ENCODE results near the gene LRRIQ3.
"Not testable (repeated sequence)": the region's sequence is repeated elsewhere in the genome, so short reads cannot be mapped to it uniquely, and the experiment has no call there.

LRRIQ3 gene

GRCh38 chr1:74195339-74195738, 2.6 kb downstream of the LRRIQ3 start:
- Mint-ChIP-seq H3K4me3 (no peak overlapping the region), H3K36me3 (ENCODE audit: insufficient read depth) (peaks cover 14% of the 10 kb centered on the region)
- DNase-seq: no peak

GRCh38 chr1:74193908-74194307, 4.1 kb downstream of the LRRIQ3 start:
- no peak overlapping the region for H3K27ac Mint-ChIP-seq
- no peak for DNase-seq
- ATAC-seq (replicated peaks): no peak

More at GRCh38 chr1:74195339-74195738, 2.6 kb downstream of the LRRIQ3 start:
- Mint-ChIP-seq H3K9me3 (no peaks in the 10 kb centered on the region), H3K27ac (no peak overlapping the region), H3K27me3 (no peaks in the 10 kb centered on the region), H3K4me1 (ENCODE audit: low read depth in 2 of 2) (peaks cover 9 to 21% of the 10 kb centered on the region in 2 donors)
- no peak for ATAC-seq (replicated peaks)

GRCh38 chr1:74180490-74180889, 17.5 kb downstream of the LRRIQ3 start:
- no peaks in the 10 kb centered on the region for H3K36me3 Mint-ChIP-seq (ENCODE audit: insufficient read depth)
- ATAC-seq (replicated peaks) (no peak), DNase-seq (no peak)
- no peaks in the 10 kb centered on the region for H3K4me1 Mint-ChIP-seq (ENCODE audit: low read depth in 2 of 2)
- no peak overlapping the region for H3K27ac Mint-ChIP-seq
- H3K4me3 Mint-ChIP-seq: no peak overlapping the region
- peaks cover 2 to 5% of the 10 kb centered on the region in 2 donors for H3K9me3 Mint-ChIP-seq
- no peaks in the 10 kb centered on the region for H3K27me3 Mint-ChIP-seq

More at GRCh38 chr1:74193908-74194307, 4.1 kb downstream of the LRRIQ3 start:
- no peaks in the 10 kb centered on the region for H3K27me3 Mint-ChIP-seq
- H3K4me3 Mint-ChIP-seq: no peak overlapping the region
- H3K4me1 Mint-ChIP-seq (ENCODE audit: low read depth in 2 of 2): peaks cover 9 to 17% of the 10 kb centered on the region in 2 donors
- no peaks in the 10 kb centered on the region for H3K9me3 Mint-ChIP-seq
- H3K36me3 Mint-ChIP-seq (ENCODE audit: insufficient read depth): peaks cover 14% of the 10 kb centered on the region

GRCh38 chr1:74174423-74174822, 23.6 kb downstream of the LRRIQ3 start:
- H3K27ac Mint-ChIP-seq; H3K36me3 Mint-ChIP-seq (ENCODE audit: insufficient read depth); H3K4me3 Mint-ChIP-seq; H3K4me1 Mint-ChIP-seq (ENCODE audit: low read depth in 2 of 2); ATAC-seq (replicated peaks); H3K27me3 Mint-ChIP-seq; DNase-seq: not testable (repeated sequence)
- H3K9me3 Mint-ChIP-seq: peaks cover 7 to 29% of the 10 kb centered on the region in 2 donors

GRCh38 chr1:74162333-74162732, 35.6 kb downstream of the LRRIQ3 start:
- Mint-ChIP-seq H3K27ac (no peak overlapping the region), H3K27me3 (peaks cover under 1 to 4% of the 10 kb centered on the region in 2 donors), H3K36me3 (ENCODE audit: insufficient read depth) (peaks cover 4% of the 10 kb centered on the region), H3K4me3 (no peak overlapping the region), H3K4me1 (ENCODE audit: low read depth in 2 of 2) (no peaks in the 10 kb centered on the region), H3K9me3 (no peaks in the 10 kb centered on the region)
- ATAC-seq (replicated peaks) (no peak), DNase-seq (no peak)

GRCh38 chr1:74161497-74161896, 36.5 kb downstream of the LRRIQ3 start:
- H3K9me3 Mint-ChIP-seq: no peaks in the 10 kb centered on the region
- ATAC-seq (replicated peaks) (no peak), DNase-seq (no peak)
- peaks cover 4% of the 10 kb centered on the region for H3K36me3 Mint-ChIP-seq (ENCODE audit: insufficient read depth)
- no peak overlapping the region for H3K4me3 Mint-ChIP-seq
- no peak overlapping the region for H3K27ac Mint-ChIP-seq
- H3K27me3 Mint-ChIP-seq: no peaks in the 10 kb centered on the region
- H3K4me1 Mint-ChIP-seq (ENCODE audit: low read depth in 2 of 2): no peaks in the 10 kb centered on the region

GRCh38 chr1:74160046-74160445, 37.9 kb downstream of the LRRIQ3 start:
- Mint-ChIP-seq H3K27ac (no peak overlapping the region), H3K9me3 (no peaks in the 10 kb centered on the region), H3K27me3 (no peaks in the 10 kb centered on the region), H3K4me3 (no peak overlapping the region), H3K4me1 (ENCODE audit: low read depth in 2 of 2) (no peaks in the 10 kb centered on the region), H3K36me3 (ENCODE audit: insufficient read depth) (peaks cover 4% of the 10 kb centered on the region)
- ATAC-seq (replicated peaks): no peak
- no peak for DNase-seq

GRCh38 chr1:74145086-74145485, 52.9 kb downstream of the LRRIQ3 start:
- no peak for DNase-seq
- no peak overlapping the region for H3K27ac Mint-ChIP-seq
- no peak overlapping the region for H3K4me3 Mint-ChIP-seq
- no peaks in the 10 kb centered on the region for H3K36me3 Mint-ChIP-seq (ENCODE audit: insufficient read depth)
- H3K27me3 Mint-ChIP-seq: no peaks in the 10 kb centered on the region
- ATAC-seq (replicated peaks): no peak
- no peaks in the 10 kb centered on the region for H3K4me1 Mint-ChIP-seq (ENCODE audit: low read depth in 2 of 2)
- no peaks in the 10 kb centered on the region for H3K9me3 Mint-ChIP-seq

GRCh38 chr1:74117370-74117769, 80.6 kb downstream of the LRRIQ3 start:
- H3K36me3 Mint-ChIP-seq (ENCODE audit: insufficient read depth); ATAC-seq (replicated peaks); H3K4me1 Mint-ChIP-seq (ENCODE audit: low read depth in 2 of 2); H3K27ac Mint-ChIP-seq; DNase-seq; H3K9me3 Mint-ChIP-seq; H3K4me3 Mint-ChIP-seq; H3K27me3 Mint-ChIP-seq: not testable (repeated sequence)

GRCh38 chr1:74113333-74113732, 84.6 kb downstream of the LRRIQ3 start:
- Mint-ChIP-seq H3K4me1 (ENCODE audit: low read depth in 2 of 2) (no peaks in the 10 kb centered on the region), H3K36me3 (ENCODE audit: insufficient read depth) (no peaks in the 10 kb centered on the region), H3K27ac (no peak overlapping the region), H3K4me3 (no peak overlapping the region), H3K27me3 (no peaks in the 10 kb centered on the region), H3K9me3 (peaks cover 0 to 4% of the 10 kb centered on the region in 2 donors)
- no peak for DNase-seq
- no peak for ATAC-seq (replicated peaks)

- ATAC-seq (replicated peaks) (no peak), DNase-seq (no peak)
- no peaks in the 10 kb centered on the region for H3K27me3 Mint-ChIP-seq
- no peak overlapping the region for H3K27ac Mint-ChIP-seq
- H3K4me3 Mint-ChIP-seq: no peak overlapping the region
- peaks cover 4 to 5% of the 10 kb centered on the region in 2 donors for H3K9me3 Mint-ChIP-seq
- H3K36me3 Mint-ChIP-seq (ENCODE audit: insufficient read depth): no peaks in the 10 kb centered on the region
- H3K4me1 Mint-ChIP-seq (ENCODE audit: low read depth in 2 of 2): no peaks in the 10 kb centered on the region
Measured at GRCh38 chr1:74107394-74107793, 90.6 kb downstream of the LRRIQ3 start.

GRCh38 chr1:74091371-74091770, 106.6 kb downstream of the LRRIQ3 start:
- H3K9me3 Mint-ChIP-seq: peaks cover 4 to 8% of the 10 kb centered on the region in 2 donors
- no peaks in the 10 kb centered on the region for H3K27me3 Mint-ChIP-seq
- no peak for DNase-seq
- ATAC-seq (replicated peaks): no peak
- H3K4me1 Mint-ChIP-seq (ENCODE audit: low read depth in 2 of 2): no peaks in the 10 kb centered on the region
- no peak overlapping the region for H3K27ac Mint-ChIP-seq
- H3K36me3 Mint-ChIP-seq (ENCODE audit: insufficient read depth): no peaks in the 10 kb centered on the region
- no peak overlapping the region for H3K4me3 Mint-ChIP-seq

- H3K4me3 Mint-ChIP-seq: no peak overlapping the region
- H3K36me3 Mint-ChIP-seq (ENCODE audit: insufficient read depth): no peaks in the 10 kb centered on the region
- ATAC-seq (replicated peaks): no peak
- H3K27ac Mint-ChIP-seq: no peak overlapping the region
- H3K4me1 Mint-ChIP-seq (ENCODE audit: low read depth in 2 of 2): no peaks in the 10 kb centered on the region
- H3K27me3 Mint-ChIP-seq: no peaks in the 10 kb centered on the region
- peaks cover 0 to 1% of the 10 kb centered on the region in 2 donors for H3K9me3 Mint-ChIP-seq
- no peak for DNase-seq
Measured at GRCh38 chr1:74083128-74083527, 114.8 kb downstream of the LRRIQ3 start.

- Mint-ChIP-seq H3K27me3 (no peaks in the 10 kb centered on the region), H3K4me3 (no peak overlapping the region), H3K9me3 (peaks cover 0 to 14% of the 10 kb centered on the region in 2 donors), H3K4me1 (ENCODE audit: low read depth in 2 of 2) (no peaks in the 10 kb centered on the region), H3K27ac (no peak overlapping the region), H3K36me3 (ENCODE audit: insufficient read depth) (no peaks in the 10 kb centered on the region)
- ATAC-seq (replicated peaks) (no peak), DNase-seq (no peak)
Measured at GRCh38 chr1:74065081-74065480, 132.9 kb downstream of the LRRIQ3 start.

- no peaks in the 10 kb centered on the region for H3K27me3 Mint-ChIP-seq
- no peaks in the 10 kb centered on the region for H3K36me3 Mint-ChIP-seq (ENCODE audit: insufficient read depth)
- H3K27ac Mint-ChIP-seq: no peak overlapping the region
- ATAC-seq (replicated peaks) (no peak), DNase-seq (no peak)
- no peak overlapping the region for H3K4me3 Mint-ChIP-seq
- no peaks in the 10 kb centered on the region for H3K4me1 Mint-ChIP-seq (ENCODE audit: low read depth in 2 of 2)
- H3K9me3 Mint-ChIP-seq: peaks cover 0 to 22% of the 10 kb centered on the region in 2 donors
Measured at GRCh38 chr1:74057719-74058118, 140.3 kb downstream of the LRRIQ3 start.

Data from effector memory CD8-positive, alpha-beta T cell (primary cell).